ENCODE measurements around the gene ZBED6. TPM values are rescaled to one million over a fixed set of nuclear protein-coding genes. Genes with fewer than 3 reads are reported as not detected.

Gene ZBED6
- total and polyA plus RNA-seq, 7 donors = 0.46 to 39.1 (median 20.9) TPM

DNA sequence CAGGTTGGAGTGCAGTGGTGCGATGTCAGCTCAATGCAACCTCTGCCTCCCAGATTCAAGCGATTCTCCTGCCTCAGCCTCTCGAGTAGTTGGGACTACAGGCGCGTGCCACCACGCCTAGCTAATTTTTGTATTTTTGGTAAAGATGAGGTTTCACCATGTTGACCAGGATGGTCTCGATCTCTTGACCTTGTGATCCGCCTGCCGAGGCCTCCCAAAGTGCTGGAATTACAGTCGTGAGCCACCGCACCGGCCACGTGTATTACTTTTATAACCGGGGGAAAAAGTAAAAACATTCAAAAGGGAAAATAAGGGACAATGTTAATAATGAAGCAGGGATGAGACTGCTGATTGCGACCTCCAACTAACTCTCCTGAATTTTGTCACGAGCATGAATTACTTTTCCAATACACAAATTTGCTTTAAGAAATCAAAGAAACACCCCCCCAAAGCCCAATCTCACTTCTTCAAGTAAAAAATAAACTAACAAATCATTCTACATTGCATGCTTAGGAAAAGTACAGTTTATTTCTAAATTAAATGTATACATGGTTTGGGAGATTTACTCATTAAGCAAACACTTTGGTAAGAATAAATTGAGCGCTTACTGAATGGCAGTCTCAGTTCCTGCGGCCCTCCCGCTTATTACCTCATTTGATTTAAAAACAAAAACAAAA is 521 bp upstream of the ZBED6 start:
- intact Hi-C loops (cut with DNase I) = no loop called here
- no peaks in the 10 kb centered on the region for H3K9me3 ChIP-seq
- peaks cover 0 to 8% of the 10 kb centered on the region in 2 donors for H3K36me3 ChIP-seq (ENCODE audit: insufficient read depth in 1 of 2, low read depth in 1 of 2)
- TF ChIP-seq, protein P1, sequence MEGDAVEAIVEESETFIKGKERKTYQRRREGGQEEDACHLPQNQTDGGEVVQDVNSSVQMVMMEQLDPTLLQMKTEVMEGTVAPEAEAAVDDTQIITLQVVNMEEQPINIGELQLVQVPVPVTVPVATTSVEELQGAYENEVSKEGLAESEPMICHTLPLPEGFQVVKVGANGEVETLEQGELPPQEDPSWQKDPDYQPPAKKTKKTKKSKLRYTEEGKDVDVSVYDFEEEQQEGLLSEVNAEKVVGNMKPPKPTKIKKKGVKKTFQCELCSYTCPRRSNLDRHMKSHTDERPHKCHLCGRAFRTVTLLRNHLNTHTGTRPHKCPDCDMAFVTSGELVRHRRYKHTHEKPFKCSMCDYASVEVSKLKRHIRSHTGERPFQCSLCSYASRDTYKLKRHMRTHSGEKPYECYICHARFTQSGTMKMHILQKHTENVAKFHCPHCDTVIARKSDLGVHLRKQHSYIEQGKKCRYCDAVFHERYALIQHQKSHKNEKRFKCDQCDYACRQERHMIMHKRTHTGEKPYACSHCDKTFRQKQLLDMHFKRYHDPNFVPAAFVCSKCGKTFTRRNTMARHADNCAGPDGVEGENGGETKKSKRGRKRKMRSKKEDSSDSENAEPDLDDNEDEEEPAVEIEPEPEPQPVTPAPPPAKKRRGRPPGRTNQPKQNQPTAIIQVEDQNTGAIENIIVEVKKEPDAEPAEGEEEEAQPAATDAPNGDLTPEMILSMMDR (IDR thresholded peaks at IDR 0.05) = no peak
- peak overlapping the region; percentile 98 for H3K27ac ChIP-seq
- 72 to 74% (median 73%) methylated on average over 19 of the region's 19 CpGs for WGBS, 3 donors
- DNase-seq (no peak), ATAC-seq (no peak)
- H3K27me3 ChIP-seq (ENCODE audit: insufficient read depth in 3 of 3, low read length in 2 of 3) = no peaks in the 10 kb centered on the region
- H3K4me1 ChIP-seq = peaks cover 34% of the 10 kb centered on the region
- H3K4me3 ChIP-seq = peak overlapping the region; percentile 85

DNA sequence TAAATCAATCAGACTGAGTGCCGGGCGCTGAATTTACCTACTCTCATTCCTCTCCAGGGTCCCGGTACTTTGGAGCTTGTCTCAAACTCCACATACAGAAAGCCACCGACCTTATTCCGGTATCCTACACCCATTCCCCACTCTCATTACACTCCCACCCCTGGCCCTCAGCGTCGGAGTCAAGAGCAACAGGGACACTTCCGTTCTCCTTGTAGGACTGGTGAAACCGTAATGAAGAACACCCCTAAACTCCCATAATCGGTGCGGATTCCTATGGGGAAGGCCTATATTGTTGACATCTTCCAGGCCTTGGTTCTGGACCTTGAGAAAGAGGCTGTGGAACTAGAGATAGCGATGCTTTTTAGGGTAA is 798 bp downstream of the ZBED6 start:
- TF ChIP-seq, protein P1 (IDR thresholded peaks at IDR 0.05) = no peak
- 0 to 1% (median 1%) methylated on average over 12 of the region's 12 CpGs for WGBS, 3 donors
- Histone ChIP-seq H3K4me3 (peak overlapping the region; percentile 85), H3K36me3 (ENCODE audit: insufficient read depth in 1 of 2, low read depth in 1 of 2) (peaks cover 0 to 8% of the 10 kb centered on the region in 2 donors), H3K27me3 (ENCODE audit: insufficient read depth in 3 of 3, low read length in 2 of 3) (no peaks in the 10 kb centered on the region), H3K27ac (peak overlapping the region; percentile 98), H3K9me3 (no peaks in the 10 kb centered on the region), H3K4me1 (peaks cover 48% of the 10 kb centered on the region)
- DNase-seq (no peak), ATAC-seq (peak; percentile 11 to 31 (median 20))
- intact Hi-C loops (cut with DNase I) = no loop called here

DNA sequence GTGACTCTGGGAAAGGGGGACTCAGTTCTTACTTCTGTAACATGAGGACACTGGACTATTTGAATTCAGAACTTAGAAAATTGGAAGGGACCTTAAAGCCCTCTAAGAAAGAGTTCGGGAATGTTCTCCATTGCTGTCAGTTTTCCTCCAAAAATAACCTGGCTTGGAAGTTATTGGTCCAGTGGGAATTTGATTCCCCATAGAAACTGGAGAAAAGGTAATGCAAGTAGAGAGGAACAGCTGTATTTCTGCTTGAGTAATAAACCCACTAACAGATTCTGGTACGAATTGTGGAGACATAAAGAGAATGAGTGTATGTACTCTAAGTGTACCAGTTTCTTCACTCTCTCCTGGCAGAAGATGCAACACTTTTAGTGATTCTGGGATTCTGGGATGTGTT is 1.8 kb downstream of the ZBED6 start:
- peak in 1 of 4 donors; percentile 16 for ATAC-seq
- no peaks in the 10 kb centered on the region for H3K27me3 ChIP-seq (ENCODE audit: insufficient read depth in 3 of 3, low read length in 2 of 3)
- H3K4me1 ChIP-seq = peaks cover 58% of the 10 kb centered on the region
- H3K9me3 ChIP-seq = no peaks in the 10 kb centered on the region
- TF ChIP-seq, protein P1 (IDR thresholded peaks at IDR 0.05) = no peak
- no peak for DNase-seq
- H3K4me3 ChIP-seq = peak overlapping the region; percentile 85
- peaks cover 3 to 8% of the 10 kb centered on the region in 2 donors for H3K36me3 ChIP-seq (ENCODE audit: insufficient read depth in 1 of 2, low read depth in 1 of 2)
- peak overlapping the region; percentile 98 for H3K27ac ChIP-seq
- WGBS, 3 donors = 8 to 27% (median 16%) methylated on average over 2 of the region's 2 CpGs
- intact Hi-C loops (cut with DNase I) = no loop called here

DNA sequence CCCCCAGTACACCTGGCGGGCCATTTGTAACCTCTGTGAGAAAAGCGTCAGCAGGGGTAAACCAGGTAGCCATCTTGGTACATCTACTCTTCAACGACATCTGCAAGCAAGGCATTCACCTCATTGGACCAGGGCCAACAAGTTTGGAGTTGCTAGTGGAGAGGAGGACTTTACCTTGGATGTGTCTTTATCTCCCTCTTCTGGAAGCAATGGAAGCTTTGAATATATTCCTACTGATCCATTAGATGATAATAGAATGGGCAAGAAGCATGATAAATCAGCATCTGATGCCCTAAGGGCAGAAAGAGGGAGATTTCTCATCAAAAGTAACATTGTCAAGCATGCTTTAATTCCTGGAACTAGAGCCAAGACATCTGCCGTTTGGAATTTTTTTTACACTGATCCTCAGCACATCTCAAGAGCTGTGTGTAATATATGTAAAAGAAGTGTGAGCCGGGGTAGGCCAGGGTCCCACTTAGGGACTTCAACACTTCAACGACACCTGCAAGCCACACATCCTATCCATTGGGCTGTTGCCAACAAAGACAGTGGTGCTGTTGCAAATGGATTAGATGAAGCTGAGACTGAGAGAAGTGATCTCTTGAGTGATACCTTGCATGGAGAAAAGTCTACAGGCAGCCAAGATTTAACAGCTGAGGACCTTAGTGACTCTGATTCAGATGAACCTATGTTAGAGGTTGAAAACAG is 2.7 kb downstream of the ZBED6 start:
- ATAC-seq = no peak
- Histone ChIP-seq H3K36me3 (ENCODE audit: insufficient read depth in 1 of 2, low read depth in 1 of 2) (peaks cover 3 to 11% of the 10 kb centered on the region in 2 donors), H3K27me3 (ENCODE audit: insufficient read depth in 3 of 3, low read length in 2 of 3) (no peaks in the 10 kb centered on the region), H3K4me1 (peaks cover 62% of the 10 kb centered on the region), H3K4me3 (peak overlapping the region; percentile 85), H3K27ac (peak overlapping the region; percentile 98), H3K9me3 (no peaks in the 10 kb centered on the region)
- TF ChIP-seq, protein P1 (IDR thresholded peaks at IDR 0.05) = peak; percentile 10
- 45 to 48% (median 45%) methylated on average over 6 of the region's 6 CpGs for WGBS, 3 donors
- intact Hi-C loops (cut with DNase I) = no loop called here
- no peak for DNase-seq
